HEK293 (cell line): ENCODE results near the gene DRAP1.

Experiments
- KLF10 ChIP-seq: fragments of 450-650 bp; IDR thresholded peaks from 2 replicates; pipeline ENCODE4 v1.5.1; 2018; ENCODE audit warnings: missing biosample characterization, mild to moderate bottlenecking, missing genetic modification characterization
- SCRT2 ChIP-seq: fragments of 450-650 bp; formaldehyde crosslinking; IDR thresholded peaks from 2 replicates; pipeline ENCODE4 v1.5.1; 2016; ENCODE audit warnings: missing biosample characterization, missing genetic modification characterization
- ZNF138 ChIP-seq: fragments of 450-650 bp; formaldehyde crosslinking; IDR thresholded peaks from 2 replicates; pipeline ENCODE4 v1.5.1; 2016; ENCODE audit warnings: missing biosample characterization, missing genetic modification characterization, borderline replicate concordance
- ZNF202 ChIP-seq: fragments of 450-650 bp; formaldehyde crosslinking; IDR thresholded peaks from 2 replicates; pipeline ENCODE4 v1.5.1; 2016; ENCODE audit warnings: missing biosample characterization, missing genetic modification characterization, borderline replicate concordance
- ZNF324 ChIP-seq: fragments of 450-650 bp; formaldehyde crosslinking; IDR thresholded peaks from 2 replicates; pipeline ENCODE4 v1.5.1; 2016; ENCODE audit warnings: missing biosample characterization, missing genetic modification characterization
- ZNF416 ChIP-seq: fragments of 450-650 bp; formaldehyde crosslinking; IDR thresholded peaks from 2 replicates; pipeline ENCODE4 v1.5.1; 2016; ENCODE audit warnings: missing biosample characterization, missing genetic modification characterization
- TF ChIP-seq, protein P1 (sequence below): fragments of 450-650 bp; formaldehyde crosslinking; IDR thresholded peaks from 2 replicates; pipeline ENCODE4 v1.5.1; 2016; ENCODE audit warnings: missing biosample characterization, missing genetic modification characterization
- TF ChIP-seq, protein P2 (sequence below): fragments of 450-650 bp; formaldehyde crosslinking; IDR thresholded peaks from 2 replicates; pipeline ENCODE4 v1.5.1; 2016; ENCODE audit warnings: missing biosample characterization, missing genetic modification characterization
- TF ChIP-seq, protein P3 (sequence below): fragments of 450-650 bp; formaldehyde crosslinking; IDR thresholded peaks from 2 replicates; pipeline ENCODE4 v1.5.1; 2017; ENCODE audit warnings: missing biosample characterization, missing genetic modification characterization

DNA sequence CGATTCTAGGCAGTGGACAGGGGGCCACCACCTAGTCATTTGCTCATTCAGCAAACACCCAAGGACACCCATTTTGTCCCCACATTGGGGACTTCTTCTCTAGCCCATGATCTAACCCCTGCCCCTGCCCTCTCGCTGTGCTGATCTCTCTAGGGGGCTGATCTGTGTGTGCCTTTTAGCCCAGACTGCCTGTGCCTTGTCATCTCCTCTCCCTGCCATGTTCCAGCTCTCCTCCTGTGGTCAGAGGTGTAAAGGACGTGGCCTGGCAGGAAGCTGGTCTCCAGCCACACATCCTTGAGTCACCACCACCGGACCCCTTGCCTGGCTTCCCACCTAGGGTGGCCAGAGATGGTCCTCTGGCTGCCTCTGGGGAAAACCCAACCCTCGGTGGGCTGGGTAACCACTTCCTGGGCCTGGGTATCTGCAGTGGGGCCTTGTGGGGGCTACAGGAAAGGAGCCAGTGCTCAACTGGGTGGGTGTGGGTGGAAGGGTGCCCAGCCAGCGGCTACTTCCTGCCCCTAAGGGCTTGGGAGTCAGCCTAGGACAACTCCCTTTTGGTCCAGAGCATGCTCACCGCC is 38.3 kb upstream of the DRAP1 start:
- TF ChIP-seq, protein P1, sequence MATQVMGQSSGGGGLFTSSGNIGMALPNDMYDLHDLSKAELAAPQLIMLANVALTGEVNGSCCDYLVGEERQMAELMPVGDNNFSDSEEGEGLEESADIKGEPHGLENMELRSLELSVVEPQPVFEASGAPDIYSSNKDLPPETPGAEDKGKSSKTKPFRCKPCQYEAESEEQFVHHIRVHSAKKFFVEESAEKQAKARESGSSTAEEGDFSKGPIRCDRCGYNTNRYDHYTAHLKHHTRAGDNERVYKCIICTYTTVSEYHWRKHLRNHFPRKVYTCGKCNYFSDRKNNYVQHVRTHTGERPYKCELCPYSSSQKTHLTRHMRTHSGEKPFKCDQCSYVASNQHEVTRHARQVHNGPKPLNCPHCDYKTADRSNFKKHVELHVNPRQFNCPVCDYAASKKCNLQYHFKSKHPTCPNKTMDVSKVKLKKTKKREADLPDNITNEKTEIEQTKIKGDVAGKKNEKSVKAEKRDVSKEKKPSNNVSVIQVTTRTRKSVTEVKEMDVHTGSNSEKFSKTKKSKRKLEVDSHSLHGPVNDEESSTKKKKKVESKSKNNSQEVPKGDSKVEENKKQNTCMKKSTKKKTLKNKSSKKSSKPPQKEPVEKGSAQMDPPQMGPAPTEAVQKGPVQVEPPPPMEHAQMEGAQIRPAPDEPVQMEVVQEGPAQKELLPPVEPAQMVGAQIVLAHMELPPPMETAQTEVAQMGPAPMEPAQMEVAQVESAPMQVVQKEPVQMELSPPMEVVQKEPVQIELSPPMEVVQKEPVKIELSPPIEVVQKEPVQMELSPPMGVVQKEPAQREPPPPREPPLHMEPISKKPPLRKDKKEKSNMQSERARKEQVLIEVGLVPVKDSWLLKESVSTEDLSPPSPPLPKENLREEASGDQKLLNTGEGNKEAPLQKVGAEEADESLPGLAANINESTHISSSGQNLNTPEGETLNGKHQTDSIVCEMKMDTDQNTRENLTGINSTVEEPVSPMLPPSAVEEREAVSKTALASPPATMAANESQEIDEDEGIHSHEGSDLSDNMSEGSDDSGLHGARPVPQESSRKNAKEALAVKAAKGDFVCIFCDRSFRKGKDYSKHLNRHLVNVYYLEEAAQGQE (tag by site-specific recombination) = no peak
- no peak for TF ChIP-seq KLF10 (tag by site-specific recombination)
- TF ChIP-seq ZNF202 (tag by site-specific recombination) = no peak
- TF ChIP-seq, protein P2, sequence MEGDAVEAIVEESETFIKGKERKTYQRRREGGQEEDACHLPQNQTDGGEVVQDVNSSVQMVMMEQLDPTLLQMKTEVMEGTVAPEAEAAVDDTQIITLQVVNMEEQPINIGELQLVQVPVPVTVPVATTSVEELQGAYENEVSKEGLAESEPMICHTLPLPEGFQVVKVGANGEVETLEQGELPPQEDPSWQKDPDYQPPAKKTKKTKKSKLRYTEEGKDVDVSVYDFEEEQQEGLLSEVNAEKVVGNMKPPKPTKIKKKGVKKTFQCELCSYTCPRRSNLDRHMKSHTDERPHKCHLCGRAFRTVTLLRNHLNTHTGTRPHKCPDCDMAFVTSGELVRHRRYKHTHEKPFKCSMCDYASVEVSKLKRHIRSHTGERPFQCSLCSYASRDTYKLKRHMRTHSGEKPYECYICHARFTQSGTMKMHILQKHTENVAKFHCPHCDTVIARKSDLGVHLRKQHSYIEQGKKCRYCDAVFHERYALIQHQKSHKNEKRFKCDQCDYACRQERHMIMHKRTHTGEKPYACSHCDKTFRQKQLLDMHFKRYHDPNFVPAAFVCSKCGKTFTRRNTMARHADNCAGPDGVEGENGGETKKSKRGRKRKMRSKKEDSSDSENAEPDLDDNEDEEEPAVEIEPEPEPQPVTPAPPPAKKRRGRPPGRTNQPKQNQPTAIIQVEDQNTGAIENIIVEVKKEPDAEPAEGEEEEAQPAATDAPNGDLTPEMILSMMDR (tag by site-specific recombination) = no peak
- TF ChIP-seq, protein P3, sequence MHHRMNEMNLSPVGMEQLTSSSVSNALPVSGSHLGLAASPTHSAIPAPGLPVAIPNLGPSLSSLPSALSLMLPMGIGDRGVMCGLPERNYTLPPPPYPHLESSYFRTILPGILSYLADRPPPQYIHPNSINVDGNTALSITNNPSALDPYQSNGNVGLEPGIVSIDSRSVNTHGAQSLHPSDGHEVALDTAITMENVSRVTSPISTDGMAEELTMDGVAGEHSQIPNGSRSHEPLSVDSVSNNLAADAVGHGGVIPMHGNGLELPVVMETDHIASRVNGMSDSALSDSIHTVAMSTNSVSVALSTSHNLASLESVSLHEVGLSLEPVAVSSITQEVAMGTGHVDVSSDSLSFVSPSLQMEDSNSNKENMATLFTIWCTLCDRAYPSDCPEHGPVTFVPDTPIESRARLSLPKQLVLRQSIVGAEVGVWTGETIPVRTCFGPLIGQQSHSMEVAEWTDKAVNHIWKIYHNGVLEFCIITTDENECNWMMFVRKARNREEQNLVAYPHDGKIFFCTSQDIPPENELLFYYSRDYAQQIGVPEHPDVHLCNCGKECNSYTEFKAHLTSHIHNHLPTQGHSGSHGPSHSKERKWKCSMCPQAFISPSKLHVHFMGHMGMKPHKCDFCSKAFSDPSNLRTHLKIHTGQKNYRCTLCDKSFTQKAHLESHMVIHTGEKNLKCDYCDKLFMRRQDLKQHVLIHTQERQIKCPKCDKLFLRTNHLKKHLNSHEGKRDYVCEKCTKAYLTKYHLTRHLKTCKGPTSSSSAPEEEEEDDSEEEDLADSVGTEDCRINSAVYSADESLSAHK (tag by site-specific recombination) = no peak
- TF ChIP-seq ZNF138 (tag by site-specific recombination) = no peak
- TF ChIP-seq ZNF324 = no peak
- TF ChIP-seq ZNF416 (tag by site-specific recombination) = no peak
- no peak for TF ChIP-seq SCRT2
